Brain microvascular endothelial cell (primary cell): ENCODE results near the gene TMEM63A.

Source experiments
- DNase-seq: peaks from one replicate; pipeline ENCODE4 v3.0.0-alpha.2; 2020
- H3K27ac ChIP-seq: fragments of 250-450 bp; sonication (Bioruptor Pico); 2 replicates; pipeline ENCODE4 v1.5.1; 2020; ENCODE audit warnings: mild to moderate bottlenecking, moderate library complexity
- H3K27me3 ChIP-seq: fragments of 250-450 bp; sonication (Bioruptor Pico); replicated peaks from 2 replicates; pipeline ENCODE4 v1.5.1; 2020; ENCODE audit warnings: mild to moderate bottlenecking
- H3K36me3 ChIP-seq: fragments of 250-450 bp; sonication (Bioruptor Pico); replicated peaks from 2 replicates; pipeline ENCODE4 v1.5.1; 2020; ENCODE audit warnings: mild to moderate bottlenecking
- H3K4me3 ChIP-seq: 2 replicates; pipeline ENCODE4 v1.5.1; 2011; ENCODE audit warnings: low read depth, mild to moderate bottlenecking, control low read depth, low read length, moderate library complexity
- CTCF ChIP-seq: IDR thresholded peaks from 2 replicates; pipeline ENCODE4 v1.5.1; 2011; ENCODE audit warnings: low read depth, mild to moderate bottlenecking, moderate library complexity, low read length, control low read depth, inconsistent platforms; ENCODE audit errors: missing control alignments
- in situ Hi-C: cut with HindIII; loops from 2 replicates; pipeline ENCODE4 v1.10.0; 2017; ENCODE audit warnings: low sequenced_read_pairs, low pct_ligation_motif_present

Gene TMEM63A

GRCh38 chr1:225875044-225875815, 7.0 kb downstream of the TMEM63A start:
- H3K27ac ChIP-seq: no peak overlapping the region
- no peaks in the 10 kb centered on the region for H3K27me3 ChIP-seq
- in situ Hi-C loops: no loop called here
- no peak for TF ChIP-seq CTCF
- DNase-seq: no peak
- H3K4me3 ChIP-seq: no peak overlapping the region
- peaks cover 9% of the 10 kb centered on the region for H3K36me3 ChIP-seq

GRCh38 chr1:225874431-225874830, 7.7 kb downstream of the TMEM63A start:
- in situ Hi-C loops: no loop called here
- DNase-seq: no peak

GRCh38 chr1:225873281-225873850, 8.8 kb downstream of the TMEM63A start:
- H3K36me3 ChIP-seq: peaks cover 11% of the 10 kb centered on the region
- in situ Hi-C loops: no loop called here
- no peak for TF ChIP-seq CTCF
- no peak overlapping the region for H3K4me3 ChIP-seq
- H3K27ac ChIP-seq: no peak overlapping the region
- no peak for DNase-seq
- H3K27me3 ChIP-seq: no peaks in the 10 kb centered on the region

More at GRCh38 chr1:225874431-225874830, 7.7 kb downstream of the TMEM63A start:
- no peak overlapping the region for H3K4me3 ChIP-seq
- no peaks in the 10 kb centered on the region for H3K27me3 ChIP-seq
- H3K36me3 ChIP-seq: peaks cover 11% of the 10 kb centered on the region
- H3K27ac ChIP-seq: no peak overlapping the region
- no peak for TF ChIP-seq CTCF

GRCh38 chr1:225872075-225872430, 10.1 kb downstream of the TMEM63A start:
- in situ Hi-C loops: no loop called here
- TF ChIP-seq CTCF: no peak
- Histone ChIP-seq H3K27me3 (no peaks in the 10 kb centered on the region), H3K27ac (no peak overlapping the region), H3K4me3 (no peak overlapping the region), H3K36me3 (peaks cover 12% of the 10 kb centered on the region)
- no peak for DNase-seq

GRCh38 chr1:225871359-225872074, 10.7 kb downstream of the TMEM63A start:
- no peak for TF ChIP-seq CTCF
- Histone ChIP-seq H3K4me3 (no peak overlapping the region), H3K27ac (no peak overlapping the region), H3K36me3 (peaks cover 15% of the 10 kb centered on the region), H3K27me3 (no peaks in the 10 kb centered on the region)
- in situ Hi-C loops: no loop called here
- no peak for DNase-seq
